K562 (cell line): ENCODE results near the gene ACLY. TPM values are rescaled to one million over a fixed set of nuclear protein-coding genes. Genes with fewer than 3 reads are reported as not detected.

Source experiments
- ATAC-seq: fragments of 200-7000 bp; cut with Tn5 transposase; 3 replicates; pipeline ENCODE4 v1.9.1; 2020; ENCODE audit warnings: moderate library complexity
- BruUV-seq: library from RNA; stranded (reverse); fragments of 400-500 nt; replicated peaks from 2 replicates; lab custom pipeline; 2021; lab: Mats Ljungman, UMichigan
- CTCF ChIA-PET: fragments of 300-600 bp; formaldehyde crosslinking; extraction: SDS; loops from one replicate; lab custom pipeline; 2021; ENCODE audit warnings: low intra/inter-chr PET ratio; lab: Yijun Ruan, JAX
- POLR2A ChIA-PET: fragments of 300-600, 350-650 bp; sonication (Branson Sonifier 250); formaldehyde crosslinking; extraction: SDS; loops from one replicate; lab custom pipeline; 2021; ENCODE audit warnings: antibody characterized with exemption, inconsistent platforms; lab: Yijun Ruan, JAX
- DNase-seq, 4 experiments: peaks; one replicate each; pipeline versions ENCODE4 v3.0.0 to v3.0.0-alpha.2; 2011 to 2018; ENCODE audit warnings: low spot score in 3 of 4, mixed read lengths in 3 of 4; ENCODE audit errors: extremely low read depth in 1 of 4
- FAIRE-seq: peaks from 2 replicates; lab custom pipeline; 2011; peaks lifted over from hg19 to GRCh38; lab: Jason Lieb, UNC
- H2AFZ ChIP-seq: 2 replicates; pipeline ENCODE4 v1.6.0; 2011; ENCODE audit warnings: low read depth, low read length, control low read depth, inconsistent platforms
- H3K27ac ChIP-seq: fragments of 200-600 bp; 3 replicates; pipeline ENCODE4 v1.8.0; 2011; ENCODE audit warnings: low read depth, mild to moderate bottlenecking, control low read depth, inconsistent platforms, low read length, moderate library complexity, mixed read lengths; ENCODE audit errors: extremely low read depth
- H3K27me3 ChIP-seq, 2 experiments: fragments of 300-600 bp in 1 of 2; 2 replicates in 1 of 2; 3 replicates in 1 of 2; pipeline versions ENCODE4 v1.6.0 to v1.8.0; 2011; ENCODE audit warnings: inconsistent platforms in 2 of 2, low read length in 2 of 2, mild to moderate bottlenecking in 1 of 2, mixed read lengths in 1 of 2, moderate library complexity in 1 of 2; ENCODE audit not compliant: control insufficient read depth in 2 of 2, insufficient read depth in 2 of 2
- H3K36me3 ChIP-seq: fragments of 300-600 bp; 3 replicates; pipeline ENCODE4 v1.8.0; 2011; ENCODE audit warnings: mild to moderate bottlenecking, low read length, inconsistent platforms; ENCODE audit not compliant: control insufficient read depth, insufficient read depth
- H3K4me1 ChIP-seq, 2 experiments: fragments of 200-600 bp in 1 of 2; replicated peaks in 1 of 2; 2 replicates in 1 of 2; 3 replicates in 1 of 2; pipeline versions ENCODE4 v1.5.1 to v1.8.0; 2011; ENCODE audit warnings: inconsistent platforms in 2 of 2, low read length in 2 of 2, mild to moderate bottlenecking in 1 of 2, mixed read lengths in 1 of 2, moderate library complexity in 1 of 2; ENCODE audit not compliant: control insufficient read depth in 2 of 2, insufficient read depth in 2 of 2
- H3K4me2 ChIP-seq: 2 replicates; pipeline ENCODE4 v1.6.1; 2011; ENCODE audit warnings: low read length, control low read depth, inconsistent platforms, mixed read lengths; ENCODE audit not compliant: insufficient read depth
- H3K4me3 ChIP-seq: fragments of 200-600 bp; sonication (generic), shearing (Covaris generic); 2 replicates; pipeline ENCODE4 v1.5.1; 2016; ENCODE audit warnings: control low read depth, inconsistent platforms
- H3K79me2 ChIP-seq: fragments of 200-600 bp; 3 replicates; pipeline ENCODE4 v1.8.0; 2011; ENCODE audit warnings: low read length, inconsistent platforms; ENCODE audit not compliant: control insufficient read depth, insufficient read depth
- H3K9ac ChIP-seq, 2 experiments: 2 replicates each; pipeline versions ENCODE4 v1.6.0 to v1.6.1; 2011; ENCODE audit warnings: low read depth in 2 of 2, low read length in 2 of 2, control low read depth in 1 of 2, inconsistent platforms in 1 of 2, mild to moderate bottlenecking in 1 of 2, mixed read lengths in 1 of 2; ENCODE audit not compliant: insufficient read depth in 1 of 2
- H3K9me1 ChIP-seq: one replicate; pipeline ENCODE4 v1.6.0; 2011; ENCODE audit warnings: inconsistent platforms, mild to moderate bottlenecking, low read length, moderate library complexity; ENCODE audit not compliant: control insufficient read depth, insufficient read depth
- H3K9me3 ChIP-seq: replicated peaks from 2 replicates; pipeline ENCODE4 v1.5.1; 2011; ENCODE audit warnings: low read depth, low read length, inconsistent platforms; ENCODE audit not compliant: control insufficient read depth, insufficient read depth
- H4K20me1 ChIP-seq: replicated peaks from 2 replicates; pipeline ENCODE4 v1.6.1; 2011; ENCODE audit warnings: low read length, inconsistent platforms, mixed read lengths; ENCODE audit not compliant: control insufficient read depth, insufficient read depth
- GMEB1 ChIP-seq: fragments of 250-450 bp; sonication (Bioruptor Pico); IDR thresholded peaks from 2 replicates; pipeline ENCODE4 v1.4.0; 2020; ENCODE audit warnings: mild to moderate bottlenecking
- MBD1 ChIP-seq: fragments of 250-450 bp; sonication (Bioruptor Pico); IDR thresholded peaks from 2 replicates; pipeline ENCODE4 v1.8.0; 2022; ENCODE audit warnings: inconsistent platforms
- MLLT1 ChIP-seq, 2 experiments: fragments of 450-650 bp; IDR thresholded peaks; 2 replicates each; pipeline ENCODE4 v1.6.1; 2016
- OTX1 ChIP-seq: fragments of 450-650 bp; formaldehyde crosslinking; IDR thresholded peaks from 2 replicates; pipeline ENCODE4 v1.4.0; 2022; ENCODE audit warnings: mild to moderate bottlenecking
- PRDM10 ChIP-seq: fragments of 450-650 bp; IDR thresholded peaks from 2 replicates; pipeline ENCODE4 v1.6.1; 2018; ENCODE audit not compliant: partially characterized antibody
- ZNF592 ChIP-seq: fragments of 450-650 bp; IDR thresholded peaks from 2 replicates; pipeline ENCODE4 v1.6.1; 2017; ENCODE audit warnings: antibody characterized with exemption, mild to moderate bottlenecking
- WGBS: fragments of 100-300 bp; shearing (Covaris generic); methylation state at CpG from one replicate; pipeline ENCODE4 v1.1.6; 2016; ENCODE audit warnings: low coverage, mixed read lengths; ENCODE audit not compliant: insufficient coverage; ENCODE audit errors: missing lambda C conversion rate; 5-methylcytosine and 5-hydroxymethylcytosine counted together
- in situ Hi-C: fragments of 300-500 bp; cut with MboI; formaldehyde crosslinking; loops from 4 replicates; pipeline ENCODE4 v1.15.0; 2018; ENCODE audit warnings: inconsistent platforms, mixed read lengths
- intact Hi-C: fragments of 100-400 bp; cut with micrococcal nuclease; formaldehyde crosslinking; loops from 2 replicates; pipeline ENCODE4 v1.14.2; 2022
- polyA plus RNA-seq, 8 experiments: library from polyadenylated mRNA; depleted of rRNA in 4 of 8; stranded (reverse) in 5 of 8; unstranded in 3 of 8; fragments of >200 nt; fragmentation: Nextera tagmentation in 2 of 8; fragmentation: Illumina TruSeq in 1 of 8; extraction: Ambion mirVana in 2 of 8; extraction: Trizol in 1 of 8; gene quantifications; 2 replicates each; pipeline versions ENCODE4 v1.2.1 to v1.2.3, GENCODE V29; 2011 to 2014; ENCODE audit warnings: inconsistent platforms in 1 of 8, missing spikeins in 1 of 8
- total RNA-seq, 7 experiments: library from RNA; depleted of rRNA in 6 of 7; stranded (reverse); fragments of >200 nt in 6 of 7; fragmentation: Illumina TruSeq in 2 of 7; extraction: Trizol in 2 of 7; gene quantifications; 2 replicates each; pipeline versions ENCODE4 v1.2.1 to v1.2.3, GENCODE V29; 2011 to 2021; ENCODE audit warnings: low replicate concordance in 1 of 7

ACLY gene
- total and polyA plus RNA-seq, 9 of the 15 experiments (the other 6 are each of a cell fraction or from before 2014, with no cell fraction given), result 42.9 to 280 (median 125) TPM

GRCh38 chr17:41864836-41865595, 53.7 kb downstream of the ACLY start, which contains the start of gene KLHL11:
TSS of gene KLHL11 (minus strand) at chr17:41865423. CDS start at chr17:41865370, 53 bp downstream.
- H3K9ac ChIP-seq, result peak within 1 kb of the TSS; percentile 91 to 99
- H3K9me1 ChIP-seq, result no peaks in the 10 kb centered on the region
- DNase-seq (peak; percentile 87 to 95 (median 90)), ATAC-seq (peak; percentile 98), FAIRE-seq (no peak)
- H3K4me1 ChIP-seq, result peaks cover 20 to 25% of the 10 kb centered on the region in 2 experiments
- no peaks in the 10 kb centered on the region for H3K27me3 ChIP-seq
- in situ Hi-C loops (no loop called here), intact Hi-C loops (loop anchor here (2.0 kb wide), 1 partner anchor 78 kb away; the partner anchor contains the start of gene JUP)
- BruUV-seq, result no TSS peak
- no peaks in the 10 kb centered on the region for H3K9me3 ChIP-seq
- H4K20me1 ChIP-seq, result peaks cover 19% of the 10 kb centered on the region; the same call in 1 of the 2 replicates
- ChIA-PET POLR2A (interaction anchor here (0.6 to 2.3 kb wide), 18 partner anchors 9 to 1314 kb away, joined by 3 to 10 read pairs (median 4); partner anchors contain the start of genes GAST, JUP and KLHL10), CTCF (no interaction called here)
- peak within 1 kb of the TSS; percentile 93 for H2AFZ ChIP-seq
- peak within 1 kb of the TSS; percentile 96 for H3K4me3 ChIP-seq
- peaks cover 32% of the 10 kb centered on the region for H3K36me3 ChIP-seq
- H3K79me2 ChIP-seq, result peaks cover 45% of the 10 kb centered on the region
- peak within 1 kb of the TSS; percentile 79 for H3K4me2 ChIP-seq
- WGBS, result under 1% methylated on average over 68 of the region's 90 CpGs
- H3K27ac ChIP-seq, result peak within 1 kb of the TSS; percentile 81
- TF ChIP-seq MLLT1 (IDR thresholded peaks at IDR 0.05), result peak; percentile 9 to 40; a peak in 1 of 4 replicates
- TF ChIP-seq MBD1 (CRISPR knock-in tag), result no peak
- peak; percentile 39; the same call in 1 of the 2 replicates for TF ChIP-seq ZNF592
- TF ChIP-seq OTX1, result no peak
- TF ChIP-seq PRDM10, result peak; percentile 57
- peak; percentile 76 for TF ChIP-seq GMEB1
